ENCODE measurements around the gene CHD6.

Gene CHD6

GRCh38 chr20:41444821-41445220 is 173.4 kb downstream of the CHD6 start:
- TF ChIP-seq, protein P1, sequence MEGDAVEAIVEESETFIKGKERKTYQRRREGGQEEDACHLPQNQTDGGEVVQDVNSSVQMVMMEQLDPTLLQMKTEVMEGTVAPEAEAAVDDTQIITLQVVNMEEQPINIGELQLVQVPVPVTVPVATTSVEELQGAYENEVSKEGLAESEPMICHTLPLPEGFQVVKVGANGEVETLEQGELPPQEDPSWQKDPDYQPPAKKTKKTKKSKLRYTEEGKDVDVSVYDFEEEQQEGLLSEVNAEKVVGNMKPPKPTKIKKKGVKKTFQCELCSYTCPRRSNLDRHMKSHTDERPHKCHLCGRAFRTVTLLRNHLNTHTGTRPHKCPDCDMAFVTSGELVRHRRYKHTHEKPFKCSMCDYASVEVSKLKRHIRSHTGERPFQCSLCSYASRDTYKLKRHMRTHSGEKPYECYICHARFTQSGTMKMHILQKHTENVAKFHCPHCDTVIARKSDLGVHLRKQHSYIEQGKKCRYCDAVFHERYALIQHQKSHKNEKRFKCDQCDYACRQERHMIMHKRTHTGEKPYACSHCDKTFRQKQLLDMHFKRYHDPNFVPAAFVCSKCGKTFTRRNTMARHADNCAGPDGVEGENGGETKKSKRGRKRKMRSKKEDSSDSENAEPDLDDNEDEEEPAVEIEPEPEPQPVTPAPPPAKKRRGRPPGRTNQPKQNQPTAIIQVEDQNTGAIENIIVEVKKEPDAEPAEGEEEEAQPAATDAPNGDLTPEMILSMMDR (IDR thresholded peaks at IDR 0.05) = no peak
- H2AFZ ChIP-seq = no peak overlapping the region
- H3K27me3 ChIP-seq (ENCODE audit: control insufficient read depth, insufficient read depth, low read length) = no peaks in the 10 kb centered on the region
- no peaks in the 10 kb centered on the region for H3K79me2 ChIP-seq
- no peaks in the 10 kb centered on the region for H3K4me1 ChIP-seq
- no peak overlapping the region for H3K4me2 ChIP-seq (ENCODE audit: low read length)
- H3K9me3 ChIP-seq (ENCODE audit: control insufficient read depth, low read length) = no peaks in the 10 kb centered on the region
- no peaks in the 10 kb centered on the region for H3K36me3 ChIP-seq (ENCODE audit: control insufficient read depth, insufficient read depth, low read length)
- H3K9ac ChIP-seq = no peak overlapping the region
- no peak overlapping the region for H3K27ac ChIP-seq
- H3K4me3 ChIP-seq (ENCODE audit: low read depth, low read length) = no peak overlapping the region

DNA sequence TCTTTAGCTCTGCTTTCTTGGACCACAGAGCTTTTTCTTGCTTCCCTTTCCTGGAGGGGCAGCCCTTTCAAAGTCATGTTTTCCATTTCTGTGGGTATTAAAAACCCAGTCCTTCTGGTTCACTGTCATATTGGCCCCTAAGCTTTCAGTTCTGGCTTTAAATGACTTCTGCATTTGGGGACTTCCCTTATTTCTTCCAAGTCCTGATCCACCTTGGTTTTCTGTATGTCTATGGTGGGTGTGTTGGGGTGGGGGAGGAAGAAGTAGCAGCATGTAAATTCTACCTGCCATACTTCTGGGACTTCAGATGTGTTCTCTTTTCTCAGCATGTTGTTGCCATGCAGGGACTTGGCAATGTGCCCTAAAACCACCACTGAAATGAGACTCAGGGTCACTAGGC is 174.5 kb downstream of the CHD6 start:
- Histone ChIP-seq H3K9ac (no peak overlapping the region), H3K79me2 (no peaks in the 10 kb centered on the region), H3K27me3 (ENCODE audit: control insufficient read depth, insufficient read depth, low read length) (no peaks in the 10 kb centered on the region), H3K4me1 (no peaks in the 10 kb centered on the region), H3K4me2 (ENCODE audit: low read length) (no peak overlapping the region), H3K9me3 (ENCODE audit: control insufficient read depth, low read length) (no peaks in the 10 kb centered on the region), H3K27ac (no peak overlapping the region), H2AFZ (no peak overlapping the region), H3K4me3 (ENCODE audit: low read depth, low read length) (no peak overlapping the region), H3K36me3 (ENCODE audit: control insufficient read depth, insufficient read depth, low read length) (no peaks in the 10 kb centered on the region)
- TF ChIP-seq, protein P1 (IDR thresholded peaks at IDR 0.05) = no peak

- H3K4me1 ChIP-seq = no peaks in the 10 kb centered on the region
- H3K36me3 ChIP-seq (ENCODE audit: control insufficient read depth, insufficient read depth, low read length) = no peaks in the 10 kb centered on the region
- no peak overlapping the region for H3K4me3 ChIP-seq (ENCODE audit: low read depth, low read length)
- H3K4me2 ChIP-seq (ENCODE audit: low read length) = no peak overlapping the region
- H3K79me2 ChIP-seq = no peaks in the 10 kb centered on the region
- TF ChIP-seq, protein P1 (IDR thresholded peaks at IDR 0.05) = no peak
- H3K27me3 ChIP-seq (ENCODE audit: control insufficient read depth, insufficient read depth, low read length) = no peaks in the 10 kb centered on the region
- no peak overlapping the region for H3K27ac ChIP-seq
- no peak overlapping the region for H2AFZ ChIP-seq
- no peaks in the 10 kb centered on the region for H3K9me3 ChIP-seq (ENCODE audit: control insufficient read depth, low read length)
- no peak overlapping the region for H3K9ac ChIP-seq
Observed at GRCh38 chr20:41440882-41441281, 177.3 kb downstream of the CHD6 start.

- TF ChIP-seq, protein P1 (IDR thresholded peaks at IDR 0.05) = no peak
- no peaks in the 10 kb centered on the region for H3K9me3 ChIP-seq (ENCODE audit: control insufficient read depth, low read length)
- no peak overlapping the region for H3K9ac ChIP-seq
- no peak overlapping the region for H3K4me2 ChIP-seq (ENCODE audit: low read length)
- no peaks in the 10 kb centered on the region for H3K36me3 ChIP-seq (ENCODE audit: control insufficient read depth, insufficient read depth, low read length)
- H3K79me2 ChIP-seq = no peaks in the 10 kb centered on the region
- H3K4me1 ChIP-seq = no peaks in the 10 kb centered on the region
- no peak overlapping the region for H3K27ac ChIP-seq
- no peak overlapping the region for H2AFZ ChIP-seq
- H3K27me3 ChIP-seq (ENCODE audit: control insufficient read depth, insufficient read depth, low read length) = no peaks in the 10 kb centered on the region
- H3K4me3 ChIP-seq (ENCODE audit: low read depth, low read length) = no peak overlapping the region
Observed at GRCh38 chr20:41437836-41438235, 180.3 kb downstream of the CHD6 start.

DNA sequence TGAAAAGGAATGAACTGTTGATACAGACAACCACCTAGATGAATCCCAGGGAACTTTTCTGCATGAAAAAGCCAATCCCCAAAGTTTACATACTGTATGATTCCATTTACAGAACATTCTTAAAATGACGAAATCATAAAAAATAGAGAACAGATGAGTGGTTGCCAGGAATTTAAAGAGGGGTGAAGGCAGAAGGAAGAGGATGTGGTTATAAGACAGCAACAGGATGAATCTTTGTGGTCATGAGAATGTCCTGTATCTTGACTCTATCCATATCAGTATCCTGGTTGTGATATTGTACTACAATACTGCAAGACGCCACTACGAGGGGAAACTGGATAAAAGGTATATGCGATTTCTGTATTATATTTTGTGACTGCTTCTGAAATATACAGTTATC is 181.5 kb downstream of the CHD6 start:
- Histone ChIP-seq H3K4me1 (no peaks in the 10 kb centered on the region), H3K4me2 (ENCODE audit: low read length) (no peak overlapping the region), H2AFZ (no peak overlapping the region), H3K79me2 (no peaks in the 10 kb centered on the region), H3K27me3 (ENCODE audit: control insufficient read depth, insufficient read depth, low read length) (no peaks in the 10 kb centered on the region), H3K36me3 (ENCODE audit: control insufficient read depth, insufficient read depth, low read length) (no peaks in the 10 kb centered on the region), H3K9ac (no peak overlapping the region), H3K4me3 (ENCODE audit: low read depth, low read length) (no peak overlapping the region), H3K9me3 (ENCODE audit: control insufficient read depth, low read length) (no peaks in the 10 kb centered on the region), H3K27ac (no peak overlapping the region)
- TF ChIP-seq, protein P1 (IDR thresholded peaks at IDR 0.05) = no peak

Data from parathyroid adenoma (tissue), 2 donors.